Activated effector memory CD4-positive, alpha-beta T cell treated with anti-CD3 and anti-CD28 coated beads, Interleukin-2, amount 50 U/mL, for 16 hours (primary cell): Measurements from ENCODE around the gene PNLIPRP2.

Experiments used
- DNase-seq: peaks from one replicate; pipeline ENCODE4 v3.0.0-alpha.2; 2020

Gene PNLIPRP2

DNA sequence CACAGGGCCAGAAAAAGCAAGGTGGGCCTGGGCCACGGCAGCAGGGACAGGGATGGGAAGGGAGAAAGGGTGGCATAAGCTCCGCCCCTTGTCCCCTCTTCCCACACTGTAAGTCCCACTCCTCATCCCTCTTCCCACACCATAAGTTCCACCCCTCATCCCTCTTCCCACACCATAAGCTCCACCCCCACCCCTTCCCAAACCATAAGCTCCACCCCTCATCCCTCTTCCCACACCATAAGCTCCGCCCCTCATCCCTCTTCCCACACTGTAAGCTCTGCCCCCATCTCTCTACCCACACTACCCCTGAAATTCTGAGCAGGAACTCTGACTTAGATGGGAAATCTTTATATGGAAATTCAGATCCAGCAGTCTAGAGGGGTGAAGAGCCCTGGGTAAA, 65.9 kb downstream of the PNLIPRP2 start:
- no peak for DNase-seq

DNA sequence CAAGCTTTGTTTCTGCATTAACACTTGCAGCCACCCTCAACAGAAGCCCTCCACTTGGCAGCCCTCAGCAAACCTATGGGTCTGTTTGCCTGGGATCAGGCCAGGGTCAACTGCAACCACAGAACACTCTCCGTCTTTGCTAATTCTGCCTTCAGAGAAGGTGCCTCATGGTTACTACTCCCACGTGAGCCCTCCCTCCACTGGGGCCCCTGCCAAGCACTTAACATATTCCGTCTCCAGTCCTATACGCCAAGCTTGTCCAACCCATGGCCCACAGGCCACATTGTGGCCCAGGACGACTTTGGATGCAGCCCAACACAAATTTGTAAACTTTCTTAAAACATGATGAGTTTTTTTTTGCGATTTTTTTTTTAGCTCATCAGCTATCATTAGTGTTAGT, 66.9 kb downstream of the PNLIPRP2 start:
- DNase-seq, result no peak

DNA sequence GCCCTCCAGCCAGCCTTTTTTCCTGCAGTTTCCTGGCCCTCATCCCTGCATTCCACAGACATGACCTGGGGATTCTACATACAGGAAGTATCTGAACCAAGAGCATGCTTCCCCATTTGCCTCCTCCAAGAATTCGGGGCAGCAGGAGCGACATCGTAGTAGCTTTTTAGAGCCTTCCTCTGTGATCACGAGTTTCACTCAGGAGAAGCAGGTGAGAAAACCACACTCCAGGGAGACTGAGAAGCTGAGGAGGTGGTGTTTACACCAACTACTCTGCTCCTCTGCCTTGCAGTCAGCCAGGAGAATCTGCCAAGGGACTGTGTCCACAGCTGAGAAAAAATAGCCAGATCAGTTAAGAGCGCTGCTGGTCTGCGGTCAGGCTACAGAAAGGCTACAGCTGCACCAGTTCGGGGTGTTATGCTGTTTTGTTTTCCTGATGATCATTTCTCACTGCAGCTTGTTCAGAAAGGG, 67.5 kb downstream of the PNLIPRP2 start:
- DNase-seq, result no peak

DNA sequence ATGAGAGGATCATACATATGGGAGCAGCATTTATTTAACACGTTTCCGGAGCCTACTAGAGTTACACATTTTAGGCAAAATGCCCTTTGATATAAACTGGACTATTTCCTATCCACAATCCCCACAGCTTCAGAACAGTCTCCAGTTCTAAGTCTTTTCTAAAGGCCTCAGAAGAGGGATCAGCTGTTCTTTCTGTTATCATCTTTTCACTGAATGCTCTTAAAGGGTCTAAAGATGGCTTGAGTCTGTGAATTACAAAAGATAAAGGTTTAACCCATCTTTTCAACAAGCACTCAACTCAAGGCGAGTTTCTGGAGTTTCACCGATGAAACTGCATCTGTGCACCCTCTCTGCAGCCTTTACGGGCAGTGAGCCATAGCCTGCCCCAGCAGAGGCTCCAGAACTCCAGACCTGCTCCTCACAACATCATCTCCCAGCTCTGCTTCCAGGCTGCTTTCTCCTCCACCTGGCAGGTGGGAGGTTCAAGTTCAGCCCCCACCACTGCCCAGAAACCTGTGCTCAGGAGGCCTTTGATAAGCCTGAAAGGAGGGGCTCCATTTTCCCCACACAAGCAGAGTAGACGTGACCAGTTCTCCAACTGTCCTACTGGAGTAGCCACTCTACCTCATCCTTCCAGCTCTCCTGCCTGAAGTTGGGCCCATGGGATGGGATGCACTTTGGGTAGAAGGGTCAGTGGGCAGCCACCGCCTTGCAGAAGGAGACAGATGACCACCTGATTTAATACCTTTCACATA, 68.2 kb downstream of the PNLIPRP2 start:
- no peak for DNase-seq

DNA sequence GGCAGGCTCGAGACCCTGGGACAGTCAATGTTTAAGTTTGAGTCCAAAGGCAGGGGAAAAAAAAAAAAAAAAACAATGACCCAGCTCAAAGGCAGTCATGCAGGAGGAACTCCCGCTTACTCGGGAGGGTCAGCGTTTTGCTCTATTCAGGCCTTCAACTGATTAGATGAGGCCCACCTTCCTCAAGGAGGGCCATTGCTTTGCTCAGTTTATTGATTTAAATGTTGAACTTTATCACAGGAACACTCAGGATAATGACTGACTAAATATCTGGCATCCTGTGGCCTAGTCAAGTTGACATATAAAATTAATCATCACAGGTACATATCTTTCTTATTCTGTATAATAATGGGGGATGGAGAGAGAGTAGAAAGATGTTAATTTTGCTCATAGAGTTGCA, 69.0 kb downstream of the PNLIPRP2 start:
- no peak for DNase-seq

DNA sequence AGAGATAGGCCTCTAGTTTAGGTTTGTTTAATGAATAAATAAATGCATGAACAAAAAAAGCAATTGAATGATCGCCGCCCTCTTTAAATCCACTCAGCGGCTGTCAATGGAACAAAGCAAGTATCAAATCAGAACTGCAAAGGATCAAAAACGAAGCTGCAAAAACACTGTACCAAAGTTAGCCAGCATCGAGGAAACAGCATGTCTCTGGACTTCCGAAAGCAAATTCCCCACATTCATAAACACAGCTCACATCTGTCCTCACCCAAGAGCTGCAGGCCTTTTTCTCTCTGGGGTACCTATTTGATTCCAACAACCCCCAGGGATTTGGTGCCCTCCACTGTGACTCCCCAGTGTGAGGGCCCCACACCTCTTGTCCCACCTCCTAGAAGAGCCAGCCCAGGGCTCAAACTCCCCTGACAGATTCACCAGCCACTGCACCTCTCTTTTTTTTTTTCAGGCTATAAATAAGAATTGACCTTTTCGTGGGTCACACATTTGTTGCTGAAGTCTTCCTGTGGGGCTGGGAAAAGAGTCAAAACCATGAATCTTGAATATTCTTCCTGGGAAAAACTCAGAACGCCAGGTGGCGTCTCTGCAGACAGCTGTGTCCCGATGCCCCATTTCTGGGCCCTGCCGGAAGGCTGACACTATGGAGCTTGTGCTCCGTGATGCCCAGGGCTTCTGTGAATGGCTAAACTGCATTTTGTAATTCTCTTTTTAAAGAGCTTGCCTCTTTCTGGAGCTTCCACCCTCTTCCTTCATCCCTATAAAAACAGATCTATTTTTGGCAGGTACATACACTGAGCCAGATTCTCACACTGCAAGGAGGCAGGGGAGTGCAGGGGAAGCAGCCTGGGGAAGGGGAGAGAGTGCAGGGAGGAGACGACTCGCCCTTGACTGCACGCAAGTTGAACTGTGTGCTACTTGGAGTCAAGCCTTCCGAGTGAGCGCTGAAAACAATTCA, 69.9 kb downstream of the PNLIPRP2 start:
- DNase-seq, result no peak

DNA sequence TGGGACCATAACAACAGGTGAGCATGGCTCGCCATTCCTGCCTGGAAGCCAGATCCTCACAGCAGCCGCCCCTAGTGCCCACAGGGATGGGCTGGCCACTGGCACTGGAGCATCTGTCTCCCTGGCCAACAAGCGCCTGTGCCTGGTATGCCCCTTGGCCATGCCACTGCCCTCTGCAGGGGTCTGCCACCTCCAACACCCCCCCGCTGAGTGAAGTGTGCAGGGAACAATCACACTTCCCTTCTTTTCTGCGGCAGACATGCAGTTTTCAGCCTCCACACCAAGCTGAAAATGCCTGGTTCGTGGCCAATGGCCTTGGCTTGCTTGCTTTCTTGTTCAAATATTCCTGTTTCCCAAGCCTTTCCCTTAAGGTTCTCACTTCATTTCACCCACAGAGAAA, 70.9 kb downstream of the PNLIPRP2 start:
- no peak for DNase-seq

DNA sequence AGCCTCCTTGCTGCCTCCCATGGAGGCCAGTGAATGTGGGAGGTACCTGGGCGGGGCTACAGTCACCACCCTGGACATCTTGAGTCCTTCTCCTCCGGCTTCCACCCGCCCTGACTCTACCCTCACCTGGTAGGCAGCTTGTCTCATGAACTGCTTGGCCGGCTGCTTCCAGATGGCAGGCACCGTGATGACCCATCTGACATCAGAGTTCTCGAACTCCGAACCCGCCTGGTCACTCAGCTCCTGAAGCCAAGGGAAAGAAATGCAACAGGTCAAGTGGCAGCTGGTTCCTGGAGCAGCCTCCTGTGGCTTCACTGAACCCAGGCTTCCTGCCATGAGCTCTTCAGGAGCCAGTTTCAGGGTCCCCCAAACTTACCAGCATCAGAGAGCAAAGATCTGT, 71.5 kb downstream of the PNLIPRP2 start:
- DNase-seq, result no peak

DNA sequence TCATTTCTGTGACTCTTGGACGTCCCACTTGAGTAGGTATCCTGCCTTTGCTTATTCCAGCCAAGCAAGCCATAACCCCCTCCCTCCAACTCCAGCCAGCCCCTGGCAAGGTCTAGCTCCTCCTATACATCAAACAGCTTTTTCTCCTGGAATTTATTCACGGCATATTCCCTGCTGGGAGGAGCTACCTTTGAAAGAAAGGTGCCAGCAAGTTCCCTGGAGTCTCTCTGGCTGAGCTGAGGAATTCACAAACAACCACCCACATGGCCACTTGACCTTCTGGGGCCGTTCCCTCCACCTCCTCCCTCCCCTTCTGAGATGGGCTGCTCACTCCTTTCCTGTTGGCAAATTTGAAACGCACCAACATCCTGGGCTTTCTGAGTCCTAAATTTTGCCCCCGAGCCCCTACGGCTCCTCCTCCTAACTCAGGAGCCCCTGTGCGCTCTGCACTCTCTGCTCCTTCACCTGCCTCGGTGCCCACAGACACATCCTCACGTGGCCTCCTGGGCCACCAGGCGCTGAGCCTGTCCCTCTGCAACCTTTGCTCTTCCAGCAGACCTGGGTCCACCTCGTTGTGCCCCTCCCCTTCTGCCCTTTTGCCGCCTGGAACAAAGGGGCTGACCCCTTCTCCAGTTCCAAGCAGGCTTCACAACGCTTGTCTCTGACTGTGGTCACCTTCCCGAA, 73.6 kb downstream of the PNLIPRP2 start:
- DNase-seq, result no peak
